Psoas muscle (tissue), 8 donors: Measurements from ENCODE around the gene DIP2C. TPM values are rescaled to one million over a fixed set of nuclear protein-coding genes. Genes with fewer than 3 reads are reported as not detected.

Experiments used
- ATAC-seq, 4 donors: fragments of 200-7000 bp; cut with Tn5 transposase; one replicate each; pipeline ENCODE4 v1.9.1; 2020; ENCODE audit warnings: moderate library complexity in 3 of 4, mild to moderate bottlenecking in 2 of 4
- DNase-seq, 2 donors: peaks; one replicate each; pipeline ENCODE4 v3.0.0-alpha.2; 2020
- H3K27ac ChIP-seq: fragments of 200-600 bp; one replicate; pipeline ENCODE4 v1.8.0; 2022
- H3K27me3 ChIP-seq, 3 donors: fragments of 200-600 bp in 1 of 3; one replicate each; pipeline versions ENCODE4 v1.6.1 to v1.8.0; 2013 to 2022; ENCODE audit warnings: low read length in 2 of 3, mild to moderate bottlenecking in 2 of 3, moderate library complexity in 1 of 3; ENCODE audit not compliant: insufficient read depth in 3 of 3
- H3K36me3 ChIP-seq, 2 donors: fragments of 200-600 bp in 1 of 2; one replicate each; pipeline versions ENCODE4 v1.6.1 to v1.8.0; 2013 to 2022; ENCODE audit warnings: low read depth in 1 of 2, mild to moderate bottlenecking in 1 of 2, moderate library complexity in 1 of 2; ENCODE audit not compliant: insufficient read depth in 1 of 2
- H3K4me1 ChIP-seq: fragments of 200-600 bp; one replicate; pipeline ENCODE4 v1.8.0; 2022
- H3K4me3 ChIP-seq: fragments of 200-600 bp; one replicate; pipeline ENCODE4 v1.8.0; 2022; ENCODE audit warnings: mild to moderate bottlenecking
- H3K9me3 ChIP-seq: fragments of 200-600 bp; one replicate; pipeline ENCODE4 v1.8.0; 2022
- CTCF ChIP-seq: fragments of 200-600 bp; IDR thresholded peaks from one replicate; pipeline ENCODE4 v1.8.0; 2022; ENCODE audit warnings: antibody characterized with exemption
- WGBS, 3 donors: extraction: QIAGEN DNeasy Blood & Tissue Kit; methylation state at CpG; one replicate each; pipeline versions ENCODE4 v1.1.6 to v1.1.7; 2013; 5-methylcytosine and 5-hydroxymethylcytosine counted together
- intact Hi-C, 2 donors: fragments of 100-400 bp; cut with DNase I; formaldehyde crosslinking; loops; one replicate each; pipeline versions ENCODE4 v1.11.0 to v1.14.2; 2022
- polyA plus RNA-seq, 3 donors: library from polyadenylated mRNA; stranded (reverse); fragments of 200-250 nt; gene quantifications; one replicate each; pipeline ENCODE4 v1.2.3, GENCODE V29; 2013
- total RNA-seq, 4 donors: library from RNA; stranded (reverse); fragmentation: NEBNext Ultra II Directional in 2 of 4; extraction: Animal tissue kit (Norgen Biotek cat#: 25700) in 2 of 4; gene quantifications; one replicate each; pipeline versions ENCODE4 v1.2.1 to v1.2.4, GENCODE V29; 2021 to 2023
- donor health status: healthy with polysubstance abuse.
- donor health status: DM: no; HTN: no; CAD: no; lungs with moderate emphysema.
- donor health status: Bipolar disorder and iron deficiency.
- donor health status: healthy.
- donor health status: DM: yes; HTN: yes; CAD: no.
- donor health status: DM: no; HTN: no; CAD: no.
- donor health status: DM: no; HTN: no; CAD: no.
- donor health status: DM: yes; HTN: yes; CAD: no.

Gene DIP2C
- total and polyA plus RNA-seq, 7 donors = 7.7 to 32.0 (median 25.0) TPM

GRCh38 chr10:625751-626711, 63.4 kb downstream of the DIP2C start:
- DNase-seq = no peak
- peak overlapping the region; percentile 47 for H3K4me3 ChIP-seq

GRCh38 chr10:625333-625696, 64.2 kb downstream of the DIP2C start:
- peak overlapping the region; percentile 94 for H3K27ac ChIP-seq
- intact Hi-C loops = loop anchor here in 1 of 2 donors (5.0 kb wide), 1 partner anchor 57 kb away; no protein-coding TSS in a partner anchor
- H3K4me3 ChIP-seq = peak overlapping the region; percentile 47
- H3K36me3 ChIP-seq = no peaks in the 10 kb centered on the region
- ATAC-seq = peak; percentile 76 to 85 (median 80)
- no peaks in the 10 kb centered on the region for H3K27me3 ChIP-seq
- peaks cover 41% of the 10 kb centered on the region for H3K4me1 ChIP-seq
- no peaks in the 10 kb centered on the region for H3K9me3 ChIP-seq
- DNase-seq = peak; percentile 64 to 84
- no peak for TF ChIP-seq CTCF
- 10 to 21% (median 11%) methylated on average over 17 of the region's 17 CpGs for WGBS, 3 donors

More at GRCh38 chr10:625751-626711, 63.4 kb downstream of the DIP2C start:
- Histone ChIP-seq H3K4me1 (peaks cover 41% of the 10 kb centered on the region), H3K9me3 (no peaks in the 10 kb centered on the region), H3K36me3 (no peaks in the 10 kb centered on the region), H3K27me3 (no peaks in the 10 kb centered on the region), H3K27ac (peak overlapping the region; percentile 94)
- intact Hi-C loops = loop anchor here in 1 of 2 donors (5.0 kb wide), 1 partner anchor 56 kb away; no protein-coding TSS in a partner anchor
- TF ChIP-seq CTCF = no peak
- WGBS, 3 donors = 82 to 88% (median 84%) methylated on average over 19 to 21 of the region's 21 CpGs
- ATAC-seq = no peak

GRCh38 chr10:624605-625332, 64.7 kb downstream of the DIP2C start:
- WGBS, 3 donors = 16 to 19% (median 16%) methylated on average over 32 to 35 of the region's 35 CpGs
- TF ChIP-seq CTCF = no peak
- DNase-seq = peak; percentile 79 to 89
- Histone ChIP-seq H3K36me3 (no peaks in the 10 kb centered on the region), H3K27me3 (no peaks in the 10 kb centered on the region), H3K4me1 (peaks cover 41% of the 10 kb centered on the region), H3K9me3 (no peaks in the 10 kb centered on the region), H3K27ac (peak overlapping the region; percentile 94), H3K4me3 (peak overlapping the region; percentile 47)
- intact Hi-C loops = loop anchor here (5.0 kb wide), 1 partner anchor 58 kb away; no protein-coding TSS in a partner anchor
- ATAC-seq = peak; percentile 86 to 90 (median 88)

- WGBS, 3 donors = 59 to 72% (median 63%) methylated on average over 8 of the region's 8 CpGs
- DNase-seq (no peak), ATAC-seq (no peak)
- Histone ChIP-seq H3K27me3 (no peaks in the 10 kb centered on the region), H3K36me3 (no peaks in the 10 kb centered on the region), H3K27ac (peak overlapping the region; percentile 94), H3K4me3 (no peak overlapping the region), H3K9me3 (no peaks in the 10 kb centered on the region), H3K4me1 (peaks cover 45% of the 10 kb centered on the region)
- no peak for TF ChIP-seq CTCF
- intact Hi-C loops = loop anchor here in 1 of 2 donors (5.0 kb wide), 1 partner anchor 58 kb away; no protein-coding TSS in a partner anchor
Measured at GRCh38 chr10:624312-624604, 65.2 kb downstream of the DIP2C start.
